HCT116 (cell line): ENCODE data around the gene INHBE. TPM values are rescaled to one million over a fixed set of nuclear protein-coding genes. Genes with fewer than 3 reads are reported as not detected.

Experiments used
- ATAC-seq: fragments of 200-7000 bp; cut with Tn5 transposase; 2 replicates; pipeline ENCODE4 v1.9.1; 2020; ENCODE audit warnings: mild to moderate bottlenecking, moderate library complexity
- BruUV-seq: library from RNA; stranded (reverse); fragments of 400-500 nt; replicated peaks from 2 replicates; lab custom pipeline; 2021; lab: Mats Ljungman, UMichigan
- CTCF ChIA-PET: fragments of 300-600 bp; sonication (Branson Sonifier 250); formaldehyde crosslinking; loops from one replicate; lab custom pipeline; 2021; ENCODE audit warnings: antibody characterized with exemption; lab: Charles Lee
- POLR2A ChIA-PET: fragments of 300-600, 350-600 bp; sonication (Branson Sonifier 250); formaldehyde crosslinking; loops from one replicate; lab custom pipeline; 2021; ENCODE audit warnings: antibody characterized with exemption; lab: Charles Lee
- RAD21 ChIA-PET, 2 experiments: fragments of 300-600 bp; sonication (Branson Sonifier 250); formaldehyde crosslinking; loops; one replicate each; lab custom pipeline; 2023; ENCODE audit warnings: low total read pairs in 2 of 2; ENCODE audit not compliant: uncharacterized antibody in 2 of 2, unreplicated experiment in 2 of 2, low non-redundant PET in 1 of 2; lab: Charles Lee
- DNase-seq: peaks from one replicate; pipeline ENCODE4 v3.0.0-alpha.2; 2010; ENCODE audit warnings: low read depth, low spot score
- H2AFZ ChIP-seq: fragments of 200-600 bp; shearing (Covaris generic), sonication (generic); 2 replicates; pipeline ENCODE4 v1.6.1; 2017; ENCODE audit warnings: low read depth, mixed run types, mixed read lengths, antibody characterized with exemption, low read length; ENCODE audit not compliant: poor library complexity, severe bottlenecking
- H3K27ac ChIP-seq: 2 replicates; pipeline ENCODE4 v1.5.1; 2012; ENCODE audit warnings: low read depth, low read length
- H3K27me3 ChIP-seq: fragments of 200-600 bp; sonication (generic); 2 replicates; pipeline ENCODE4 v1.6.1; 2016; ENCODE audit warnings: mixed run types, low read length, mixed read lengths; ENCODE audit not compliant: insufficient read depth
- H3K36me3 ChIP-seq, 2 experiments: fragments of 200-500 bp in 1 of 2; fragments of 200-600 bp in 1 of 2; sonication (Bioruptor generic) in 1 of 2; sonication (generic) in 1 of 2; 2 replicates each; pipeline versions ENCODE4 v1.5.1 to v1.6.1; 2014 to 2016; ENCODE audit warnings: low read length in 2 of 2, inconsistent platforms in 1 of 2, mixed read lengths in 1 of 2, mixed run types in 1 of 2; ENCODE audit not compliant: insufficient read depth in 2 of 2, control insufficient read depth in 1 of 2
- H3K4me1 ChIP-seq, 2 experiments: fragments of 200-600 bp in 1 of 2; sonication (generic) in 1 of 2; 2 replicates each; pipeline versions ENCODE4 v1.5.1 to v1.6.1; 2012 to 2017; ENCODE audit warnings: low read length in 2 of 2, inconsistent platforms in 1 of 2, mild to moderate bottlenecking in 1 of 2, mixed read lengths in 1 of 2, mixed run types in 1 of 2, moderate library complexity in 1 of 2; ENCODE audit not compliant: insufficient read depth in 2 of 2, control insufficient read depth in 1 of 2
- H3K4me2 ChIP-seq: fragments of 200-600 bp; sonication (generic); 2 replicates; pipeline ENCODE4 v1.6.1; 2017; ENCODE audit warnings: mixed run types, low read length, mixed read lengths
- H3K4me3 ChIP-seq, 2 experiments: fragments of 200-600 bp in 1 of 2; sonication (generic) in 1 of 2; replicated peaks in 1 of 2; 2 replicates each; pipeline ENCODE4 v1.5.1; 2011 to 2016; ENCODE audit warnings: low read length in 2 of 2, control low read depth in 1 of 2, low read depth in 1 of 2, mild to moderate bottlenecking in 1 of 2, mixed read lengths in 1 of 2, mixed run types in 1 of 2
- H3K79me2 ChIP-seq: fragments of 200-600 bp; sonication (generic); 2 replicates; pipeline ENCODE4 v1.6.1; 2017; ENCODE audit warnings: mild to moderate bottlenecking, mixed run types, low read length, moderate library complexity, mixed read lengths; ENCODE audit not compliant: insufficient read depth
- H3K9ac ChIP-seq: fragments of 200-600 bp; sonication (generic); 2 replicates; pipeline ENCODE4 v1.6.1; 2016; ENCODE audit warnings: low read length, mixed read lengths
- H3K9me2 ChIP-seq: fragments of 200-600 bp; sonication (generic), shearing (Covaris generic); 2 replicates; pipeline ENCODE4 v1.6.1; 2017; ENCODE audit warnings: mixed run types, mild to moderate bottlenecking, moderate library complexity; ENCODE audit not compliant: insufficient read depth
- H3K9me3 ChIP-seq, 2 experiments: fragments of 200-500 bp in 1 of 2; fragments of 200-600 bp in 1 of 2; sonication (Bioruptor generic) in 1 of 2; sonication (generic) in 1 of 2; 2 replicates each; pipeline ENCODE4 v1.6.1; 2014 to 2017; ENCODE audit warnings: low read length in 2 of 2, mixed read lengths in 2 of 2, inconsistent platforms in 1 of 2, low read depth in 1 of 2, mild to moderate bottlenecking in 1 of 2, mixed run types in 1 of 2, moderate library complexity in 1 of 2; ENCODE audit not compliant: control insufficient read depth in 1 of 2, insufficient read depth in 1 of 2
- H4K20me1 ChIP-seq: fragments of 200-600 bp; sonication (generic), shearing (Covaris generic); 2 replicates; pipeline ENCODE4 v1.6.1; 2017; ENCODE audit warnings: mixed run types, mild to moderate bottlenecking, moderate library complexity; ENCODE audit not compliant: insufficient read depth
- ATF3 ChIP-seq: IDR thresholded peaks from 2 replicates; pipeline ENCODE4 v1.6.1; 2012
- CBX3 ChIP-seq: IDR thresholded peaks from 2 replicates; pipeline ENCODE4 v1.6.1; 2012; ENCODE audit warnings: low read depth
- CTCF ChIP-seq, 3 experiments: fragments of 200-600 bp in 1 of 3; sonication (generic) in 1 of 3; IDR thresholded peaks in 2 of 3; conservative IDR thresholded peaks in 1 of 3; 2 replicates each; pipeline ENCODE4 v1.5.1; 2012 to 2017; ENCODE audit warnings: low read depth in 2 of 3, low read length in 2 of 3, antibody characterized with exemption in 1 of 3, borderline replicate concordance in 1 of 3, control low read depth in 1 of 3, mild to moderate bottlenecking in 1 of 3, mixed read lengths in 1 of 3, mixed run types in 1 of 3, moderate library complexity in 1 of 3; ENCODE audit not compliant: insufficient read depth in 1 of 3
- EGR1 ChIP-seq: IDR thresholded peaks from 2 replicates; pipeline ENCODE4 v1.6.1; 2012; ENCODE audit warnings: low read depth
- ELF1 ChIP-seq: IDR thresholded peaks from 2 replicates; pipeline ENCODE4 v1.6.1; 2012; ENCODE audit warnings: low read depth, borderline replicate concordance
- EZH2 ChIP-seq: fragments of 200-600 bp; sonication (generic); IDR thresholded peaks from 2 replicates; pipeline ENCODE4 v1.6.1; 2017; ENCODE audit warnings: antibody characterized with exemption, mixed run types
- FOSL1 ChIP-seq: IDR thresholded peaks from 2 replicates; pipeline ENCODE4 v1.6.1; 2012; ENCODE audit warnings: low read depth
- JUND ChIP-seq: IDR thresholded peaks from 2 replicates; pipeline ENCODE4 v1.6.1; 2012
- MAX ChIP-seq: IDR thresholded peaks from 2 replicates; pipeline ENCODE4 v1.6.1; 2012
- POLR2AphosphoS5 ChIP-seq: IDR thresholded peaks from 2 replicates; pipeline ENCODE4 v1.6.1; 2011; ENCODE audit warnings: mild to moderate bottlenecking, low read depth, low read length, moderate library complexity
- RAD21 ChIP-seq: IDR thresholded peaks from 2 replicates; pipeline ENCODE4 v1.6.1; 2012; ENCODE audit warnings: low read depth, mild to moderate bottlenecking
- REST ChIP-seq: IDR thresholded peaks from 2 replicates; pipeline ENCODE4 v1.6.1; 2012; ENCODE audit warnings: low read depth
- SP1 ChIP-seq: IDR thresholded peaks from 2 replicates; pipeline ENCODE4 v1.6.1; 2012; ENCODE audit warnings: low read depth
- SRF ChIP-seq: IDR thresholded peaks from 2 replicates; pipeline ENCODE4 v1.6.1; 2012; ENCODE audit warnings: low read depth
- TCF7L2 ChIP-seq: IDR thresholded peaks from 2 replicates; pipeline ENCODE4 v1.7.0; 2011; ENCODE audit warnings: borderline replicate concordance, inconsistent platforms; ENCODE audit not compliant: insufficient read depth, insufficient read length; ENCODE audit errors: extremely low read depth
- YY1 ChIP-seq: IDR thresholded peaks from 2 replicates; pipeline ENCODE4 v1.6.1; 2011; ENCODE audit warnings: low read length, low read depth, moderate library complexity, mild to moderate bottlenecking; ENCODE audit not compliant: insufficient replicate concordance; ENCODE audit errors: extremely low read depth
- ZBTB33 ChIP-seq: IDR thresholded peaks from 2 replicates; pipeline ENCODE4 v1.6.1; 2011; ENCODE audit warnings: mild to moderate bottlenecking, low read length, moderate library complexity; ENCODE audit not compliant: insufficient replicate concordance; ENCODE audit errors: extremely low read depth
- ZFX ChIP-seq: fragments of 450-650 bp; IDR thresholded peaks from 2 replicates; pipeline ENCODE4 v1.6.1; 2017
- ZNF274 ChIP-seq: fragments of 200-500 bp; sonication (Bioruptor generic); IDR thresholded peaks from 2 replicates; pipeline ENCODE4 v1.6.1; 2014; ENCODE audit warnings: mild to moderate bottlenecking, low read depth, low read length, inconsistent platforms
- intact Hi-C: fragments of 100-400 bp; cut with micrococcal nuclease; formaldehyde crosslinking; loops from 2 replicates; pipeline ENCODE4 v1.10.0; 2022
- total RNA-seq: library from RNA; stranded (reverse); gene quantifications from one replicate; pipeline ENCODE4 v1.2.1, GENCODE V29; 2021; ENCODE audit not compliant: unreplicated experiment

INHBE gene
- total RNA-seq, 1 experiment from 2014 or later: 0.89 TPM

GRCh38 chr12:57433370-57433769, 21.7 kb upstream of the INHBE start:
- peaks cover 4 to 19% of the 10 kb centered on the region in 2 experiments; a peak in 3 of 4 replicates for H3K4me1 ChIP-seq
- no peak for DNase-seq
- H3K9ac ChIP-seq: no peak overlapping the region
- H3K27ac ChIP-seq: no peak overlapping the region
- H3K4me2 ChIP-seq: no peak overlapping the region
- ATAC-seq: no peak
- no peak overlapping the region for H2AFZ ChIP-seq
- no peak overlapping the region for H3K4me3 ChIP-seq
- no peaks in the 10 kb centered on the region for H3K9me3 ChIP-seq
- no peaks in the 10 kb centered on the region for H3K27me3 ChIP-seq
- no peak for TF ChIP-seq CTCF (IDR thresholded peaks at IDR 0.05 in 2 of 3, conservative IDR thresholded peaks at IDR 0.05 in 1 of 3; ENCODE audit: borderline replicate concordance in 1 of 3, insufficient read depth in 1 of 3, low read depth in 2 of 3, low read length in 2 of 3)
- no peak for TF ChIP-seq JUND
- no peak for TF ChIP-seq RAD21
- TF ChIP-seq SRF: no peak
- no peak for TF ChIP-seq CBX3
- TF ChIP-seq MAX: no peak
- no peak for TF ChIP-seq ZFX
- TF ChIP-seq SP1: no peak
- no peak for TF ChIP-seq FOSL1
- TF ChIP-seq ELF1: no peak
- no peak for TF ChIP-seq ZBTB33
- TF ChIP-seq ATF3: no peak
- no peak for TF ChIP-seq REST
- TF ChIP-seq EGR1: no peak
- no peak for TF ChIP-seq YY1
- no peak for TF ChIP-seq TCF7L2
- no peak for TF ChIP-seq ZNF274
- TF ChIP-seq POLR2AphosphoS5: no peak
- TF ChIP-seq EZH2: no peak
- H4K20me1 ChIP-seq: no peaks in the 10 kb centered on the region
- CTCF ChIA-PET: interaction anchor here (1.0 kb wide), 1 partner anchor 19 kb away, joined by 3 read pairs; no protein-coding TSS in a partner anchor
- RAD21 ChIA-PET: no interaction called here
- intact Hi-C loops: no loop called here
- peaks cover 18% of the 10 kb centered on the region for H3K79me2 ChIP-seq
- no peaks in the 10 kb centered on the region for H3K9me2 ChIP-seq
- BruUV-seq: no TSS peak
- no peaks in the 10 kb centered on the region for H3K36me3 ChIP-seq
- POLR2A ChIA-PET: interaction anchor here (0.6 kb wide), 1 partner anchor 169 kb away, joined by 3 read pairs; no protein-coding TSS in a partner anchor
